ENCODE data around the gene SLC35B2.

DNA sequence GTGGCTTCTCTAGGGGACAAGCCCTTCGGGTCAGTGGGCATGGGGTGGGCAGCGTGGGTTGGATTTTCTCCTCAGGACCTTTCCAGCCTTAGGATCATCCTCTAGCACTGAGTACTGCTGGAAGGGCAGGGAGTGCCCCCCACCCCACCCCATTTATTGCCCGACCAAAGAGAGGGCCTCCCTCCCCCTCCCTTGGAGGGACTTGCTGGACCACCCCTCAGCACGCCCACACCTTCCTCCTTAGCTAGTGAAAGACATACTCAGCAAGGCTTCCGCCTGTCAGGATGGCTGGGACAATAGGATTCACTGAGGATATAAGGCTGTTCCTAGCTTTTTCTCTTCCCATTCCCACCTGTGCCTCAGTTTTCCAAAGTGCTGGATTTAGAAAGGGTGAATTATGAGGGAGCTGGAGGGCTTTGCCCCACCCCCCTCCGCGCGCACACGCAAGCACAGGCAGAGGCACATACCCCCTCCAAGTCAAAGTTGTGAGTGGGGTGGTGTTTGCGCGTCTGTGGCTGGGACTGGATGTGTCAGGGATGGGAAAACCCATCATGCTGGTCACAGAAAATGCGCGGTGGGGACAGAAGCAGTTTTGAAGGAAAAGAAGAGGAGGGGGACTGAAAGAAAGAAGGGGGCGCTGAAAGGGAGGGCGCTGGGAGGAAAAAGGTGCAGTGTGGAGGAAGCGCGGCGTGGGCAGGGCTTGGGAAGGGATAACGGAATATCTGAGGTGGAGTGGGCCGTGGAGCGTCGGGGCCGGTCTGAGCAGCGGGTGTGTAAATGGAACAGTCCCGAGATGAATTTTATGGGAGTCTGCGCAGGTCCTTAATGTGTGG lies 34.6 kb downstream of the SLC35B2 start:
- TF ChIP-seq CTCF (IDR thresholded peaks at IDR 0.05) = no peak
- TF ChIP-seq POLR2A (IDR thresholded peaks at IDR 0.05) = no peak

All from body of pancreas (tissue), 4 donors.